CD1c-positive myeloid dendritic cell (primary cell): ENCODE measurements around the gene MRRF.

Source experiments
- DNase-seq: peaks from one replicate; pipeline ENCODE4 v3.0.0-alpha.2; 2016; ENCODE audit errors: extremely low spot score

MRRF gene

GRCh38 chr9:122264360-122265148, at the start of gene MRRF, which contains the start of gene RBM18:
MRRF (plus strand) TSS chr9:122264882; CDS start chr9:122270892, 6,010 bp downstream.
RBM18 (minus strand) TSS chr9:122264840; CDS start chr9:122261492, 3,348 bp downstream.
- DNase-seq, result peak; percentile 96

GRCh38 chr9:122215663-122216062, 49.0 kb upstream of the MRRF start:
- no peak for DNase-seq

- DNase-seq, result no peak
These were observed 48.4 kb upstream of the MRRF start for GRCh38 chr9:122216138-122216797.

- DNase-seq, result no peak
These were observed 47.8 kb upstream of the MRRF start for GRCh38 chr9:122216798-122217418.

- no peak for DNase-seq
These were observed 47.0 kb upstream of the MRRF start for GRCh38 chr9:122217640-122218039.

GRCh38 chr9:122218071-122218934, 46.4 kb upstream of the MRRF start:
- no peak for DNase-seq

GRCh38 chr9:122218935-122219855, 45.5 kb upstream of the MRRF start:
- no peak for DNase-seq

GRCh38 chr9:122219856-122220672, 44.6 kb upstream of the MRRF start:
- DNase-seq, result no peak

GRCh38 chr9:122220673-122221182, 44.0 kb upstream of the MRRF start:
- no peak for DNase-seq

- no peak for DNase-seq
These were observed 43.4 kb upstream of the MRRF start for GRCh38 chr9:122221183-122221811.

GRCh38 chr9:122222791-122223190, 41.9 kb upstream of the MRRF start:
- peak; percentile 46 for DNase-seq

- no peak for DNase-seq
These were observed 41.2 kb upstream of the MRRF start for GRCh38 chr9:122223435-122223834.

- no peak for DNase-seq
These were observed 39.2 kb upstream of the MRRF start for GRCh38 chr9:122225312-122226141.

GRCh38 chr9:122226142-122226757, 38.4 kb upstream of the MRRF start:
- DNase-seq, result no peak

- DNase-seq, result no peak
These were observed 37.7 kb upstream of the MRRF start for GRCh38 chr9:122226758-122227574.

GRCh38 chr9:122227575-122227900, 37.1 kb upstream of the MRRF start:
- DNase-seq, result no peak

- no peak for DNase-seq
These were observed 36.5 kb upstream of the MRRF start for GRCh38 chr9:122228191-122228567.
